ENCODE measurements around the gene TAF7.

DNA sequence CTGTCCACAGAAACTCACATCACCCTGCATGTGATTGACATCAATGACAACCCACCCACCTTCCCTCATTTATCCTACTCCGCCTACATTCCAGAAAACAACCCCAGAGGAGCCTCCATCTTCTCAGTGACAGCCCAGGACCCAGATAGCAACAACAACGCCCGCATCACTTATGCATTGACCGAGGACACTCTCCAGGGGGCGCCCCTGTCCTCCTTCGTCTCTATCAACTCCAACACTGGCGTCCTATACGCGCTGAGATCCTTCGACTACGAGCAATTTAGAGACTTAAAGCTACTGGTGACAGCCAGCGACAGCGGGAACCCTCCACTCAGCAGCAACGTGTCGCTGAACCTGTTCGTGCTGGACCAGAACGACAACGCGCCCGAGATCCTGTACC lies 24.7 kb upstream of the TAF7 start:
- TF ChIP-seq EP300 (IDR thresholded peaks at IDR 0.05; ENCODE audit: borderline replicate concordance) (no peak), EGR1 (IDR thresholded peaks at IDR 0.05) (no peak), TEAD4 (IDR thresholded peaks at IDR 0.05) (no peak), REST (IDR thresholded peaks at IDR 0.05; ENCODE audit: low read depth) (no peak), CEBPB (IDR thresholded peaks at IDR 0.05) (no peak), CREB1 (IDR thresholded peaks at IDR 0.05; ENCODE audit: low read depth) (no peak), RAD21 (IDR thresholded peaks at IDR 0.05; ENCODE audit: low read depth) (no peak), YY1 (IDR thresholded peaks at IDR 0.05; ENCODE audit: low read depth) (no peak), FOXM1 (IDR thresholded peaks at IDR 0.05; ENCODE audit: borderline replicate concordance, low read depth) (no peak), NFIC (IDR thresholded peaks at IDR 0.05) (no peak)
- TF ChIP-seq, protein P1, sequence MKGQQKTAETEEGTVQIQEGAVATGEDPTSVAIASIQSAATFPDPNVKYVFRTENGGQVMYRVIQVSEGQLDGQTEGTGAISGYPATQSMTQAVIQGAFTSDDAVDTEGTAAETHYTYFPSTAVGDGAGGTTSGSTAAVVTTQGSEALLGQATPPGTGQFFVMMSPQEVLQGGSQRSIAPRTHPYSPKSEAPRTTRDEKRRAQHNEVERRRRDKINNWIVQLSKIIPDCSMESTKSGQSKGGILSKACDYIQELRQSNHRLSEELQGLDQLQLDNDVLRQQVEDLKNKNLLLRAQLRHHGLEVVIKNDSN (IDR thresholded peaks at IDR 0.05) = no peak
